Glomerular visceral epithelial cell (primary cell): ENCODE results near the gene CCDC197.
A peak's percentile ranks its signal among the peaks of the same experiment; 100 is the strongest.

Experiments
- DNase-seq: peaks from one replicate; pipeline ENCODE4 v3.0.0-alpha.2; 2016; ENCODE audit errors: extremely low spot score

Gene CCDC197

DNA sequence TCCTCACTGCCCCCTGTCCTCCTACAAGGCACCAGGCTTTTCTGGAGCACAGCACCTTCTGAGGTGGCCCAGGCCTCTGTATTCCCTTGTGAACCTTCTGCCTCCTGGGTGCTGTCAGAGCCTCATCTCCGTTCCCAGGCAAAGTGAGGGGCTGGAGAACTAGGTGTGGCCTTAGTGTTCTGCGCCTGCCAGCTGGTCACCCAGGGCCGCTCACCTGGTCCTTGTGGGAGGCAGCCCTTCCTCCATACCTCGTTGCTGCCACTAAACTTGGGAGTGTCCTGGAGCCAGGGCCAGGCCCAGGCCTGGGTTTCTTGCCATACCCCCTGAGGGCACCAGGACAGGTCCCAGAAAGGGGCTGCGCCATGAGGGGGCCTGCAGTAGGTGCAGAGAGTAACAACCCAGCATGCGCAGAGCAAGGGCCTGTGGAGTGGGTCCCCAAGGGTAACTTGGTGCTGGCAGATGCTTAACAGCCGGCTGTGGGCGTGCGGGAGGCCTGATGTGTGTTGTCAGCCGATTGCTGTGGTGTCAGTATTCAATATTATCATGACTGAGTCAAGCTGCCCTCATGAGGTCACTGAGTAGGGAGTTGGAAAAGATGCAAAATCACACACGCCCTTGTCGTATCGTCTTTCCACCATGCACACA lies 46.1 kb downstream of the CCDC197 start:
- DNase-seq: no peak

DNA sequence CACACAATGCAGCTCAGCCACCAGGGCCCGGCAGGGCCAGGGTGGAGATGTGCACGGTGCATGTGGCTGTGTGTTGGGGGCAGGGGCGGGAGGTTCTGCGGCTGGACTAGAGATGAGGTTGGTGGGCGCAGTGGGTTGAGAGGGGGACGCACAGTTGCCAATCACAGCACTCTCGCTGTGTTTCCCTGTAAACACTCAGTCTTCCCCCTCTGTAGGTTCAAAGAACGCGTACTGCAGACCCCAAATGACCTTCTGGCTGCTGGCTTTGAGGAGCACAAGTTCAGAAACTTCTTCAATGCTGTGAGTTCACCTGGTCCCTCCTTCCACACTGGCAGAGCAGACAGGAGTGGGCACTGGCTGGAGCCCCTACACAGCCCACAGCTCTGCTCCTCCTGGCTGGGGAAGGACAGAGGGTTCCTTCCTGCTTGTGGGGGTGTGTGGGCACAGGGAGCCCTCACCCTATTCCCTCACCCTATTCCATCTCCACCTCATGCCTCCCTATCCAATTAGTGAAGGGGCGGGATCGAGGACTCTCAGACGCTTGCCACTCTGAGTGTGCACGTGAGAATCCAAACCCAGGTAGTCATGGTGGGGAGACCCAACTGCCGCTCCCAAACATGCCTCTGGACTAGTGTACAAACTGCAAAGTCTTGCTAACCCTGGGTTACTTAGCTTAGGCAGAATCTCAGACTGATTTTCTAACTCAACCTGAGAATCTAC lies 46.8 kb downstream of the CCDC197 start:
- DNase-seq: no peak

DNA sequence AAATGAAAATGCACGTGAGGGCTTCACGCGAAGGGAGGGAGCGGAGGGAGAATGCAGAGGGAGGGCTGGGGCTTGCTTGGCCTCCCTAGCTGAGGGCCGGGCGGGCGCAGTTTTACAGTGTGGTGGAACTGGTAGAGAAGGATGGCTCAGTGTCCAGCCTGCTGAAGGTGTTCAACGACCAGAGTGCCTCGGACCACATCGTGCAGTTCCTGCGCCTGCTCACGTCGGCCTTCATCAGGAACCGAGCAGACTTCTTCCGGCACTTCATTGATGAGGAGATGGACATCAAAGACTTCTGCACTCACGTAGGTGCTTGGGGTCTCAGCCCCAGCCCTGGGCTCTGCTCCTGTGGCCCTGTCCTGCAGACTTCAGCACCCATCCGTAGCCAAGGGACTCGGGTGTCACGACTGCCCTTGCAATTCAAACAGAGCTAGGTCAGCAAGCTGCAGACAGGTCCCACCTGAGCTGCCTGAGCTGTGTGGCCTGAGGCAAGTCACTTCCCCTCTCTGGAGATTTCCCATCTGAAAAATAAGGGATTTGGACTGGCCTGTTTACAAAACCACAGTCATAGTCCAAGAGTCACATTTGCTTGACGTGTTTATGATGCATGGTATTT lies 47.5 kb downstream of the CCDC197 start:
- DNase-seq: no peak

DNA sequence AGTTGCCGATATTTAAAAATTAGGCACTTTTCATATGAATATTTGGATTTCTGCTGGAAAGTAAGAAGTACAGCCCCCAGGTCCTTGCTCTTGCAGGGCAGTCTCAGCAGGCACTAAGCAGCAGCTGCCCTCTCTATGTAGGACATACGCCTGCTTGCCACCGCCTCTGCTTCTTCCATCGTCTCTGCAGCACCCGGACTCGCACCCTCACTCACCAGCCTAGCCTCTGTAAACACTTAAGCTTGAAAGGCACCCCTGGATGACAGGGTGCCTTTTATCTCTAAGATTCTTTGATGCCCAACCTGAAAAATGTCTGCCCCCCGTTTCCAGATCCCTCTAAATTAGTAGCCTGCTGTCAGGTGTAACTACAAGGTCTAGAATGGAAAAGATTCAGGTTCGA lies 48.0 kb downstream of the CCDC197 start:
- DNase-seq: no peak

DNA sequence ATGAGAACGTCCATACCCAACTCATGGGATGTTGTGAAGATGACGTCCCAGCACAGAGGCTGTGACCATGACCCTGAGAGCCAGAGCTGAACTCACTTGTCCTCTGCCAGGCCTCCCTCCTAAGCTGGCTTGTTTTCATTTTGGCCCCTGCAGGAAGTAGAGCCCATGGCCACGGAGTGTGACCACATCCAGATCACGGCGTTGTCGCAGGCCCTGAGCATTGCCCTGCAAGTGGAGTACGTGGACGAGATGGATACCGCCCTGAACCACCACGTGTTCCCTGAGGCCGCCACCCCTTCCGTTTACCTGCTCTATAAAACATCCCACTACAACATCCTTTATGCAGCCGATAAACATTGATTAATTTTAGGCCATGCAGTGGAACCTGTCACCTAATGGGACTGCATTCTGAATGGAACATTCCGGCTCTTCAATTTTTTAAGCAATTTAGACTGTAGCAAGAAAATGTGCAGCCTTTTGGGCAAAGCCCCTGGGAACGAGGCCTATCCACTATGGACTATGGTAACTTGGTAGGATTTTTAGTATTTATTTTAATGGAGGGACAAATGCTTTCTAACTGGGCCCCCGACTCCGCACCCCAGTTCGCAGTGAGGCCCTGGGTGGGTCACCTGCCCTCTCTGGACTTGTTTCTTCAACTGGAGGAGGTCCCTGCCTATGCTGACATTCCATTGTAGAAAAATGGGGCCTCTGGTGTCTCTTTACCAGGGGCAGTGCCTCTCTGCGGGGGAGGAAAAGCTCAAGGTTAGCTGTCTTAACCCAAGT lies 48.7 kb downstream of the CCDC197 start:
- no peak for DNase-seq

- no peak for DNase-seq
Measured at GRCh38 chr14:94046696-94047250, 49.7 kb downstream of the CCDC197 start.

- DNase-seq: no peak
Measured at GRCh38 chr14:94047581-94047980, 50.5 kb downstream of the CCDC197 start.

GRCh38 chr14:94048691-94049624 lies 51.9 kb downstream of the CCDC197 start:
- no peak for DNase-seq

DNA sequence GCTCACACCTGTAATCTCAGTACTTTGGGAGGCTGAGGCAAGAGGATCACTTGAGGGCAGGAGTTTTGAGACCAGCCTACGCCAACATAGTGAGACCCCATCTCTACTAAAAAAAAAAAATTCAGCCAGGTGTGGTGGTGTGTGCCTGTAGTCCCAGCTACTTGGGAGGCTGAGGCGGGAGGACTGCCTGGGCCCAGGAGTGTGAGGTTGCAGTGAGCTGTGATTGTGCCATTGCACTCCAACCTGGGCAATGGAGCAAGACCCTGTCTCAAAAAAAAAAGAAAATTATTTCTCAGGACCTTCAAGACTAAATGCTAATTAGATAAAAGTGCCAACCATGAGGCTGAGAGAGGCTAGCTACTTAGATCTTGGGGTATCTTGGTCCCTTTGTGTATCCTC lies 52.5 kb downstream of the CCDC197 start:
- DNase-seq: no peak

DNA sequence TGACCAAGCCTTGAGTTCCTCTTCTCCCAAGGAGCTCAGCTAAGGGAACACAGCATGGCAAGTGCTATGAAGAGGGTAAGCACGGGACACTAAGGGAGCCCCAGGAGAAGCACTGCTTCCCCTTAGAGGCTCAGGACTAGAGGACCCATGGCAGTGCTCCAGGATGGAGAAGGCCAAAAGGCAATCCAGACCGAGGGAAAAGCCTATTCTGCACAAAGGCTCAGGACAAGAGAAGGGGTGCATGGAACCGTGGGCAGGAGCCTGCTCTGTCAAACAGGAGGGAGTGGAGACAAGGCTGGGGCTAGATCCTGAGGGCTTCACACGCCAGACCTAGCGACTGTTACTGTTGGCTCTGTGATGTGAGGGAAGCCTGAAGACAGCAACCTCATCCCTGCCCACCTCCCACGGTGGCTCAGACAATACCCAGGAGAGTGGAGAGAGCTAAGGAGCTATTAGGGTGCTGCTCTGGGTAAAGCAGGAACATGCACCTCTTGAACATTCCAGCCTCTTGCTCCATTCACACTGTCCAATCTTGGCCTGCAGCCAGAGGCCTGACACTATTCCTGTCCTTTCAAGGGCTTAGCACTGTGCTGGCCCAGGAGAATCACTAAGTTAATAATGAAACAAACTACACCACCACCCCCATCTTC lies 53.3 kb downstream of the CCDC197 start:
- peak; percentile 58 for DNase-seq

- DNase-seq: peak; percentile 48
Measured at GRCh38 chr14:94051115-94051514, 54.0 kb downstream of the CCDC197 start.

GRCh38 chr14:94051779-94052178 lies 54.7 kb downstream of the CCDC197 start:
- DNase-seq: no peak

GRCh38 chr14:94052199-94052598 lies 55.1 kb downstream of the CCDC197 start:
- DNase-seq: no peak

GRCh38 chr14:94052662-94053061 lies 55.6 kb downstream of the CCDC197 start:
- no peak for DNase-seq

GRCh38 chr14:94054401-94054800 lies 57.3 kb downstream of the CCDC197 start:
- no peak for DNase-seq

GRCh38 chr14:94054936-94055335 lies 57.8 kb downstream of the CCDC197 start:
- DNase-seq: no peak

DNA sequence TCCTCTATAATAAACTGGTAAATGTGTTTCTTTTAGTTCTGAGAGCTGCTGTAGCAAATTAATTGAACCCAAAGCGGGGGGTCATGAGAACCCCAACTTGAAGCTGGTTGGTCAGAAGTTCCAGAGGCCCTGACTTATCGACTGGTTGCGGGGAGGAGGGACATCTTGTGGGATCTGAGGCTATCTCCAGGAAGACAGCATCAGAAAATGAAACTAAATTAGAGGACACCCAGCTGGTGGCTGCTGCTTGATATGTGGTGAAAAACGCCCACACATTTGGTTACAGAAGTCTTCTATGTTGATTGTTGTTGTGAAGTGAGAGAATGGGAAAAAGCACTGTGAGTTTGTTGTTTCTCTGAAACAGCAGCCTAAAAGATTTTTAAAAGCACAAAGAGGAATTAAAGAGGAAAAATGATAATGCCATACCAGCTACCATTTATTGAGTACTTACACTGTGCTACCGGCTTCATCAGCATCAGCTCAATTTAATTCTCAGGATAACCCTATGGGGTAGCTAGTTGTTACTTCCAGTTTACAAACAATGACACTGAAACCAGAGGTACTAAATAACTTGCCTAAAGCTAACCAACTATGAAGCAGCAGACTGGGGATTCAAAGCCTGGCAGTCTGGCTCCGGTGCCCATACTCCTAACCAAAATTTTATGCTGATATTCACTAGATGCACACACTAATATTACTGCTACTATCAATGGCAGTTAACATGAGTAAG lies 59.6 kb downstream of the CCDC197 start:
- no peak for DNase-seq

DNA sequence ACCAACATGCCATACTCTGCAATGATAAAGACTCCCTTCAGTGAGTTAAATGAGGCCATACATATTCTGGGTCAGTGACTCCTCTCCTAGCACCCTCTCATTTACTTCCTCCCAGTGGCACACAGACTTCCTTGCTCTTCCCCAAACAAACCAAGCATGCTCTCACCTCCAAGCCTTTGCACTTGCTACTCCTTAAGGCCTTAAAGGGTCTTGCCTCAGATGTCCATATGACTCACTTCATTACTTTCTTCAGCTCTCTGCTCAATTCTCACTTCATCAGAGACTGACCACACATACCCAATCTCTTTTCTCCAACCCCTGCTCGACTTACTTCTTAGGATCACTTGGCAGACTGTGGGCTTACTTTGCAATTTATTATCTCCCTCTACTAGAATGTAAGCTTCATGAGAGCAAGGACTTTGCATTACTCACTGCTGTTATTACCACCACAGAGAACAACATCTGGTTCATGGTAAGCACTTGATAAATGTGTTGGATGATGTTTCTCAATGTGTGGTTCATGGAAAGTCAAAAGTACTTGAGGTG lies 61.1 kb downstream of the CCDC197 start:
- no peak for DNase-seq
